Measurements from ENCODE around the gene CNPY3. TPM values are rescaled to one million over a fixed set of nuclear protein-coding genes. Genes with fewer than 3 reads are reported as not detected.
A peak's percentile ranks its signal among the peaks of the same experiment; 100 is the strongest.

Gene CNPY3
- polyA plus RNA-seq, 2 of the 4 experiments (the other 2 are of a cell fraction): 30.3 to 38.5 TPM

- no peak for ATAC-seq
- POLR2A ChIA-PET: interaction anchor here (0.6 to 1.5 kb wide), 2 partner anchors 10 to 313 kb away, joined by 3 to 4 read pairs; partner anchors contain the start of gene PPP2R5D
- no peak for TF ChIP-seq KDM5A (IDR thresholded peaks at IDR 0.05)
- no peak for TF ChIP-seq RAD21 (conservative IDR thresholded peaks at IDR 0.05 in 1 of 2, IDR thresholded peaks at IDR 0.05 in 1 of 2)
- TF ChIP-seq, protein P1, sequence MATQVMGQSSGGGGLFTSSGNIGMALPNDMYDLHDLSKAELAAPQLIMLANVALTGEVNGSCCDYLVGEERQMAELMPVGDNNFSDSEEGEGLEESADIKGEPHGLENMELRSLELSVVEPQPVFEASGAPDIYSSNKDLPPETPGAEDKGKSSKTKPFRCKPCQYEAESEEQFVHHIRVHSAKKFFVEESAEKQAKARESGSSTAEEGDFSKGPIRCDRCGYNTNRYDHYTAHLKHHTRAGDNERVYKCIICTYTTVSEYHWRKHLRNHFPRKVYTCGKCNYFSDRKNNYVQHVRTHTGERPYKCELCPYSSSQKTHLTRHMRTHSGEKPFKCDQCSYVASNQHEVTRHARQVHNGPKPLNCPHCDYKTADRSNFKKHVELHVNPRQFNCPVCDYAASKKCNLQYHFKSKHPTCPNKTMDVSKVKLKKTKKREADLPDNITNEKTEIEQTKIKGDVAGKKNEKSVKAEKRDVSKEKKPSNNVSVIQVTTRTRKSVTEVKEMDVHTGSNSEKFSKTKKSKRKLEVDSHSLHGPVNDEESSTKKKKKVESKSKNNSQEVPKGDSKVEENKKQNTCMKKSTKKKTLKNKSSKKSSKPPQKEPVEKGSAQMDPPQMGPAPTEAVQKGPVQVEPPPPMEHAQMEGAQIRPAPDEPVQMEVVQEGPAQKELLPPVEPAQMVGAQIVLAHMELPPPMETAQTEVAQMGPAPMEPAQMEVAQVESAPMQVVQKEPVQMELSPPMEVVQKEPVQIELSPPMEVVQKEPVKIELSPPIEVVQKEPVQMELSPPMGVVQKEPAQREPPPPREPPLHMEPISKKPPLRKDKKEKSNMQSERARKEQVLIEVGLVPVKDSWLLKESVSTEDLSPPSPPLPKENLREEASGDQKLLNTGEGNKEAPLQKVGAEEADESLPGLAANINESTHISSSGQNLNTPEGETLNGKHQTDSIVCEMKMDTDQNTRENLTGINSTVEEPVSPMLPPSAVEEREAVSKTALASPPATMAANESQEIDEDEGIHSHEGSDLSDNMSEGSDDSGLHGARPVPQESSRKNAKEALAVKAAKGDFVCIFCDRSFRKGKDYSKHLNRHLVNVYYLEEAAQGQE (IDR thresholded peaks at IDR 0.05): no peak
- TF ChIP-seq FOXS1 (CRISPR knock-in tag; IDR thresholded peaks at IDR 0.05): no peak
- no peak for TF ChIP-seq KDM1A (IDR thresholded peaks at IDR 0.05; ENCODE audit: low read depth)
- no peak for TF ChIP-seq CHD4 (IDR thresholded peaks at IDR 0.05; ENCODE audit: borderline replicate concordance)
- no peak for TF ChIP-seq RFX5 (IDR thresholded peaks at IDR 0.05)
- TF ChIP-seq HOXB13 (CRISPR knock-in tag; IDR thresholded peaks at IDR 0.05; ENCODE audit: low read depth): no peak
- no peak for TF ChIP-seq POLR2AphosphoS2 (conservative IDR thresholded peaks at IDR 0.05; ENCODE audit: low read length)
- TF ChIP-seq, protein P2, sequence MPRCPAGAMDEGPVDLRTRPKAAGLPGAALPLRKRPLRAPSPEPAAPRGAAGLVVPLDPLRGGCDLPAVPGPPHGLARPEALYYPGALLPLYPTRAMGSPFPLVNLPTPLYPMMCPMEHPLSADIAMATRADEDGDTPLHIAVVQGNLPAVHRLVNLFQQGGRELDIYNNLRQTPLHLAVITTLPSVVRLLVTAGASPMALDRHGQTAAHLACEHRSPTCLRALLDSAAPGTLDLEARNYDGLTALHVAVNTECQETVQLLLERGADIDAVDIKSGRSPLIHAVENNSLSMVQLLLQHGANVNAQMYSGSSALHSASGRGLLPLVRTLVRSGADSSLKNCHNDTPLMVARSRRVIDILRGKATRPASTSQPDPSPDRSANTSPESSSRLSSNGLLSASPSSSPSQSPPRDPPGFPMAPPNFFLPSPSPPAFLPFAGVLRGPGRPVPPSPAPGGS (IDR thresholded peaks at IDR 0.05): no peak
- TF ChIP-seq MAFK (IDR thresholded peaks at IDR 0.05; ENCODE audit: partially characterized antibody): no peak
- no peak for TF ChIP-seq TP53 (CRISPR knock-in tag; IDR thresholded peaks at IDR 0.05)
- DNase-seq (ENCODE audit: low read depth in 1 of 2, low spot score in 1 of 2): no peak
- no peaks in the 10 kb centered on the region for H3K9me3 ChIP-seq
- no peak for FAIRE-seq
- H3K4me3 ChIP-seq: no peak overlapping the region
- no peak overlapping the region for H3K27ac ChIP-seq
- H3K4me2 ChIP-seq: no peak overlapping the region
- CTCF ChIA-PET: interaction anchor here (1.3 kb wide), 2 partner anchors 14 to 72 kb away, joined by 3 read pairs; no protein-coding TSS in a partner anchor
- peaks cover 24% of the 10 kb centered on the region for H3K4me1 ChIP-seq
- 100% methylated on average over 3 of the region's 3 CpGs for WGBS (ENCODE audit: missing lambda C conversion rate)
These were observed 44.6 kb downstream of the CNPY3 start for GRCh38 chr6:42973926-42974325.

DNA sequence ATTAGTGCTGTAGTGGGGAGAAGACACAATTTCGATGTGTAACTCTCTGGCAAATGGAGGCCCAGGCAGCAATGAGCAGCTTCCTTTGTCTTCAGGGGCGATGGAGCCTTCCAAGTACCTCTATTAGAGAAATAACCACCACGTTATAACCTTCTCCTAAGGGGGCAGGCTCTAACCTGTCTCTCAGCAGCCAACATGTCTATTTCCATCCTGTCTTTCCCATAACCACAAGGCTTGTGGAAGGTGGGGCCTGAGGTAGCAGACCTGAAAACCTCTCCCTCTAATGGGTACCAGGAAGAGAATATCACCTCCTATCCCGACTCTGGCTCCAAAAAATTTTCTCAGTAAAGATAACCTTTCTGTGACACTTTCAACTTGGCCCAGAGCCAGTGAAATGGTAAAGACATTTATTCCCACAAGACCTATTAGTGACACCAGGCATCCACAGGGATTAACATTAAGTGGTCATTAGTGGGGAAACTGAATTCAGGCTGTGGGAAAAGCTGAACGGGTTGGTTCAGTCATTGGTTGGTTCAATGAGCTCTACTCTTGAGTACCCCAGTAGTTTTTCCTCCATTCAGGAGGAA is 45.7 kb downstream of the CNPY3 start:
- peaks cover 26% of the 10 kb centered on the region for H3K4me1 ChIP-seq
- FAIRE-seq: no peak
- POLR2A ChIA-PET: interaction anchor here (0.6 to 1.4 kb wide), 3 partner anchors 9 to 17 kb away, joined by 4 to 7 read pairs (median 6); partner anchors contain the start of gene PPP2R5D
- CTCF ChIA-PET: interaction anchor here (0.6 to 1.3 kb wide), 4 partner anchors 10 to 158 kb away, joined by 3 to 5 read pairs (median 3); partner anchors contain the start of gene GNMT
- no peak for TF ChIP-seq FOSB (CRISPR knock-in tag; IDR thresholded peaks at IDR 0.05)
- TF ChIP-seq FOSL2 (IDR thresholded peaks at IDR 0.05): no peak
- no peak for TF ChIP-seq FOSL2 (CRISPR knock-in tag; IDR thresholded peaks at IDR 0.05)
- TF ChIP-seq CEBPB (IDR thresholded peaks at IDR 0.05): no peak
- no peak for TF ChIP-seq KDM1A (IDR thresholded peaks at IDR 0.05; ENCODE audit: low read depth)
- no peak for TF ChIP-seq EHMT2 (IDR thresholded peaks at IDR 0.05; ENCODE audit: low read depth)
- no peak for TF ChIP-seq GATA3 (IDR thresholded peaks at IDR 0.05; ENCODE audit: borderline replicate concordance)
- WGBS (ENCODE audit: missing lambda C conversion rate): 85% methylated on average over 5 of the region's 5 CpGs
- no peak overlapping the region for H3K4me2 ChIP-seq
- H3K4me3 ChIP-seq: no peak overlapping the region
- no peak overlapping the region for H3K27ac ChIP-seq
- no peak for DNase-seq (ENCODE audit: low read depth in 1 of 2, low spot score in 1 of 2)
- H3K9me3 ChIP-seq: no peaks in the 10 kb centered on the region
- ATAC-seq: no peak

DNA sequence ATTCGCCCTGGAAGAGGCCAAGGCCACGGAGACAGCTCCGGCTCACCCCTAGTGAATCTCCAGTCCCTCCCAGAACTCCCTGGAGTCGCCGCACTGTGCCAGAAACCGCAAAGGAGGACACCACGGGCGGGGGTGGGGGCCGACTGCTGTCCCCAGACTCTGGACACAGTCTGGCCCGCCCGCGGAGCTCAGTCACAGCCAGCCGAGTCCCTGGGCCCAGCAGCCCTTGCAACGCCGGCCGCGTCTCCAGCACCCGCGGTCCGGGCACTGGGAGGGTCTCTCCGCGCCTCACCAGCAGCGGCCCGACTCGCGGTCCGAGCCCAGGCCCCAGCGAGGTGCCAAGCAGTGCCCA is 49.2 kb downstream of the CNPY3 start:
- peak overlapping the region; percentile 99 for H3K4me3 ChIP-seq
- H3K4me2 ChIP-seq: peak overlapping the region; percentile 92
- ATAC-seq: peak; percentile 61 to 62
- no CpG with 5 or more reads among the region's 28 CpGs for WGBS (ENCODE audit: missing lambda C conversion rate)
- peaks cover 7% of the 10 kb centered on the region; the same call in 1 of the 3 replicates for H3K4me1 ChIP-seq
- peak overlapping the region; percentile 92 to 94 for H3K27ac ChIP-seq
- CTCF ChIA-PET: interaction anchor here (1.4 kb wide), 1 partner anchor 164 kb away, joined by 4 read pairs; no protein-coding TSS in a partner anchor
- POLR2A ChIA-PET: interaction anchor here (0.6 to 1.7 kb wide), 4 partner anchors 36 to 99 kb away, joined by 3 to 9 read pairs (median 4); partner anchors contain the start of genes CNPY3, KLC4, KLHDC3 and MRPL2
- no peak for FAIRE-seq
- TF ChIP-seq USF2 (IDR thresholded peaks at IDR 0.05) (no peak), CHD2 (IDR thresholded peaks at IDR 0.05; ENCODE audit: low read length, partially characterized antibody) (no peak), KDM5A (IDR thresholded peaks at IDR 0.05) (no peak), TFCP2L1 (CRISPR knock-in tag; IDR thresholded peaks at IDR 0.05) (no peak), TP53 (CRISPR knock-in tag; IDR thresholded peaks at IDR 0.05) (no peak), HEYL (CRISPR knock-in tag; IDR thresholded peaks at IDR 0.05) (no peak)
- TF ChIP-seq, protein P2 (IDR thresholded peaks at IDR 0.05): no peak
- no peaks in the 10 kb centered on the region for H3K9me3 ChIP-seq
- peak; percentile 28 to 33 for DNase-seq (ENCODE audit: low read depth in 1 of 2, low spot score in 1 of 2)
